H9 (cell line): Measurements from ENCODE around the gene TLK2. TPM values are rescaled to one million over a fixed set of nuclear protein-coding genes. Genes with fewer than 3 reads are reported as not detected.

Experiments used
- DNase-seq: peaks from one replicate; pipeline ENCODE4 v3.0.0-alpha.2; 2017
- H2AFZ ChIP-seq: one replicate; pipeline ENCODE4 v1.6.1; 2013; ENCODE audit warnings: mild to moderate bottlenecking, low read length, control low read depth, moderate library complexity
- H2AK5ac ChIP-seq: 2 replicates; pipeline ENCODE4 v1.6.1; 2013; ENCODE audit warnings: low read length, control low read depth, mixed read lengths; ENCODE audit not compliant: insufficient read length
- H2BK120ac ChIP-seq: one replicate; pipeline ENCODE4 v1.6.1; 2013; ENCODE audit warnings: low read depth, mild to moderate bottlenecking, low read length, control low read depth, inconsistent platforms; ENCODE audit not compliant: poor library complexity, severe bottlenecking
- H2BK12ac ChIP-seq: 2 replicates; pipeline ENCODE4 v1.6.1; 2013; ENCODE audit warnings: low read length, control low read depth, mixed read lengths, low read depth; ENCODE audit not compliant: insufficient read length
- H2BK15ac ChIP-seq: 2 replicates; pipeline ENCODE4 v1.6.1; 2013; ENCODE audit warnings: low read depth, low read length, control low read depth
- H2BK20ac ChIP-seq: one replicate; pipeline ENCODE4 v1.6.1; 2013; ENCODE audit warnings: low read depth, mild to moderate bottlenecking, low read length, control low read depth, inconsistent platforms; ENCODE audit not compliant: poor library complexity, severe bottlenecking
- H2BK5ac ChIP-seq: 2 replicates; pipeline ENCODE4 v1.6.1; 2013; ENCODE audit warnings: low read length, control low read depth, mixed read lengths; ENCODE audit not compliant: insufficient read length
- H3K14ac ChIP-seq: 2 replicates; pipeline ENCODE4 v1.6.1; 2013; ENCODE audit warnings: low read length, control low read depth; ENCODE audit not compliant: insufficient read depth
- H3K18ac ChIP-seq: 2 replicates; pipeline ENCODE4 v1.6.1; 2013; ENCODE audit warnings: low read depth, mild to moderate bottlenecking, mixed read lengths, low read length, control low read depth; ENCODE audit not compliant: insufficient read length
- H3K23ac ChIP-seq: 2 replicates; pipeline ENCODE4 v1.6.1; 2013; ENCODE audit warnings: low read length, control low read depth, mixed read lengths, low read depth; ENCODE audit not compliant: insufficient read length
- H3K23me2 ChIP-seq: 2 replicates; pipeline ENCODE4 v1.6.1; 2013; ENCODE audit warnings: low read depth, mild to moderate bottlenecking, mixed read lengths, low read length, control low read depth; ENCODE audit not compliant: insufficient read length, poor library complexity, severe bottlenecking
- H3K27ac ChIP-seq: 2 replicates; pipeline ENCODE4 v1.5.1; 2013; ENCODE audit warnings: low read length, control low read depth, mixed read lengths, low read depth; ENCODE audit not compliant: insufficient read length
- H3K27me3 ChIP-seq: 2 replicates; pipeline ENCODE4 v1.6.1; 2013; ENCODE audit warnings: low read length, control low read depth, inconsistent platforms; ENCODE audit not compliant: insufficient read depth
- H3K4ac ChIP-seq: 2 replicates; pipeline ENCODE4 v1.6.1; 2013; ENCODE audit warnings: low read depth, mild to moderate bottlenecking, control low read depth, inconsistent platforms, low read length, moderate library complexity
- H3K4me1 ChIP-seq: 2 replicates; pipeline ENCODE4 v1.6.1; 2013; ENCODE audit warnings: low read length, control low read depth, inconsistent platforms; ENCODE audit not compliant: insufficient read depth
- H3K4me2 ChIP-seq: 2 replicates; pipeline ENCODE4 v1.6.1; 2013; ENCODE audit warnings: low read length, control low read depth, mixed read lengths; ENCODE audit not compliant: insufficient read length, insufficient read depth
- H3K56ac ChIP-seq: 2 replicates; pipeline ENCODE4 v1.6.1; 2013; ENCODE audit warnings: low read depth, mild to moderate bottlenecking, mixed read lengths, low read length, control low read depth; ENCODE audit not compliant: insufficient read length
- H3K79me1 ChIP-seq: 2 replicates; pipeline ENCODE4 v1.6.1; 2013; ENCODE audit warnings: low read depth, mild to moderate bottlenecking, moderate library complexity, low read length, control low read depth, inconsistent platforms; ENCODE audit not compliant: insufficient read depth, poor library complexity, severe bottlenecking
- H3K79me2 ChIP-seq: 2 replicates; pipeline ENCODE4 v1.6.1; 2013; ENCODE audit warnings: low read length, control low read depth, inconsistent platforms; ENCODE audit not compliant: insufficient read depth
- H3K9ac ChIP-seq: 2 replicates; pipeline ENCODE4 v1.6.1; 2013; ENCODE audit warnings: low read length, control low read depth, mixed read lengths; ENCODE audit not compliant: insufficient read length; ENCODE audit errors: extremely low read depth
- H3K9me3 ChIP-seq: one replicate; pipeline ENCODE4 v1.6.1; 2013; ENCODE audit warnings: low read depth, low read length, inconsistent platforms; ENCODE audit not compliant: control insufficient read depth
- H3T11ph ChIP-seq: one replicate; pipeline ENCODE4 v1.6.1; 2013; ENCODE audit warnings: mild to moderate bottlenecking, low read length, control low read depth, inconsistent platforms
- H4K20me1 ChIP-seq: one replicate; pipeline ENCODE4 v1.6.1; 2013; ENCODE audit not compliant: control insufficient read depth, insufficient read length, insufficient read depth
- H4K5ac ChIP-seq: 2 replicates; pipeline ENCODE4 v1.6.1; 2013; ENCODE audit warnings: low read depth, mild to moderate bottlenecking, mixed read lengths, low read length, control low read depth; ENCODE audit not compliant: insufficient read length
- H4K8ac ChIP-seq: replicated peaks from 2 replicates; pipeline ENCODE4 v1.6.1; 2013; ENCODE audit warnings: low read length, control low read depth, mixed read lengths, low read depth; ENCODE audit not compliant: insufficient read length
- H4K91ac ChIP-seq: 2 replicates; pipeline ENCODE4 v1.6.1; 2013; ENCODE audit warnings: low read depth, mild to moderate bottlenecking, moderate library complexity, mixed read lengths, low read length, control low read depth; ENCODE audit not compliant: insufficient read length
- H3K27ac Mint-ChIP-seq, 3 experiments: 2 replicates in 2 of 3; 3 replicates in 1 of 3; pipeline ENCODE4 v1.8.0; 2020 to 2021; ENCODE audit warnings: mixed read lengths in 3 of 3, mild to moderate bottlenecking in 1 of 3, moderate library complexity in 1 of 3
- H3K27me3 Mint-ChIP-seq: 2 replicates; pipeline ENCODE4 v1.8.0; 2021; ENCODE audit warnings: low read depth, mild to moderate bottlenecking, moderate library complexity, mixed read lengths
- H3K36me3 Mint-ChIP-seq, 3 experiments: 2 replicates in 2 of 3; 3 replicates in 1 of 3; pipeline ENCODE4 v1.8.0; 2020 to 2021; ENCODE audit warnings: low read depth in 3 of 3, mixed read lengths in 3 of 3; ENCODE audit not compliant: insufficient read depth in 1 of 3
- H3K4me1 Mint-ChIP-seq, 2 experiments: 2 replicates each; pipeline ENCODE4 v1.8.0; 2020; ENCODE audit warnings: mixed read lengths in 2 of 2
- H3K4me3 Mint-ChIP-seq, 2 experiments: 2 replicates in 1 of 2; 3 replicates in 1 of 2; pipeline ENCODE4 v1.8.0; 2020 to 2021; ENCODE audit warnings: mild to moderate bottlenecking in 2 of 2, mixed read lengths in 2 of 2, moderate library complexity in 1 of 2
- H3K9me3 Mint-ChIP-seq, 2 experiments: 2 replicates in 1 of 2; 3 replicates in 1 of 2; pipeline ENCODE4 v1.8.0; 2020; ENCODE audit warnings: mild to moderate bottlenecking in 2 of 2, mixed read lengths in 2 of 2, moderate library complexity in 1 of 2
- WGBS: extraction: QIAGEN DNeasy Blood & Tissue Kit; methylation state at CpG from one replicate; pipeline ENCODE4 v1.1.7; 2013; ENCODE audit warnings: missing lambda C conversion rate, low lambda C conversion rate, mixed read lengths; ENCODE audit not compliant: insufficient read length; ENCODE audit errors: extremely low coverage; 5-methylcytosine and 5-hydroxymethylcytosine counted together
- total RNA-seq: library from RNA; stranded (reverse); gene quantifications from 2 replicates; pipeline ENCODE4 v1.2.1, GENCODE V29; 2021
- TF ChIP-seq, protein P1 (sequence below): fragments of 200-600 bp; sonication (generic); conservative IDR thresholded peaks from 3 replicates; pipeline ENCODE4 v1.8.0; 2021; ENCODE audit warnings: antibody characterized with exemption, mild to moderate bottlenecking

Gene TLK2
- total RNA-seq, 1 experiment from 2014 or later, result 63.7 TPM

- H3K18ac ChIP-seq, result no peak overlapping the region
- H3K79me2 ChIP-seq, result no peaks in the 10 kb centered on the region
- no peak overlapping the region for H4K91ac ChIP-seq
- no peaks in the 10 kb centered on the region for H3K9me3 ChIP-seq
- H2BK12ac ChIP-seq, result no peak overlapping the region
- no peak overlapping the region for H3K4ac ChIP-seq
- TF ChIP-seq, protein P1, sequence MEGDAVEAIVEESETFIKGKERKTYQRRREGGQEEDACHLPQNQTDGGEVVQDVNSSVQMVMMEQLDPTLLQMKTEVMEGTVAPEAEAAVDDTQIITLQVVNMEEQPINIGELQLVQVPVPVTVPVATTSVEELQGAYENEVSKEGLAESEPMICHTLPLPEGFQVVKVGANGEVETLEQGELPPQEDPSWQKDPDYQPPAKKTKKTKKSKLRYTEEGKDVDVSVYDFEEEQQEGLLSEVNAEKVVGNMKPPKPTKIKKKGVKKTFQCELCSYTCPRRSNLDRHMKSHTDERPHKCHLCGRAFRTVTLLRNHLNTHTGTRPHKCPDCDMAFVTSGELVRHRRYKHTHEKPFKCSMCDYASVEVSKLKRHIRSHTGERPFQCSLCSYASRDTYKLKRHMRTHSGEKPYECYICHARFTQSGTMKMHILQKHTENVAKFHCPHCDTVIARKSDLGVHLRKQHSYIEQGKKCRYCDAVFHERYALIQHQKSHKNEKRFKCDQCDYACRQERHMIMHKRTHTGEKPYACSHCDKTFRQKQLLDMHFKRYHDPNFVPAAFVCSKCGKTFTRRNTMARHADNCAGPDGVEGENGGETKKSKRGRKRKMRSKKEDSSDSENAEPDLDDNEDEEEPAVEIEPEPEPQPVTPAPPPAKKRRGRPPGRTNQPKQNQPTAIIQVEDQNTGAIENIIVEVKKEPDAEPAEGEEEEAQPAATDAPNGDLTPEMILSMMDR, result no peak
- H3K4me1 ChIP-seq, result no peaks in the 10 kb centered on the region
- no peak overlapping the region for H2AK5ac ChIP-seq
- no peak overlapping the region for H3K9ac ChIP-seq
- H4K20me1 ChIP-seq, result no peaks in the 10 kb centered on the region
- H4K8ac ChIP-seq, result no peak overlapping the region
- no peak overlapping the region for H2BK20ac ChIP-seq
- H3K56ac ChIP-seq, result no peak overlapping the region
- no peaks in the 10 kb centered on the region for H3K23me2 ChIP-seq
- WGBS, result no CpG with 5 or more reads among the region's 5 CpGs
- peaks cover 4 to 60% (median 47%) of the 10 kb centered on the region in 3 experiments; a peak in 6 of 7 replicates for H3K36me3 Mint-ChIP-seq
- no peak for DNase-seq
- no peak overlapping the region for H3T11ph ChIP-seq
- no peaks in the 10 kb centered on the region for H3K27me3 Mint-ChIP-seq
- H3K27me3 ChIP-seq, result no peaks in the 10 kb centered on the region
- no peak overlapping the region for H2BK5ac ChIP-seq
- H3K4me1 Mint-ChIP-seq, result no peaks in the 10 kb centered on the region
- H2AFZ ChIP-seq, result no peak overlapping the region
- no peak overlapping the region for H3K4me2 ChIP-seq
- H3K27ac ChIP-seq, result no peak overlapping the region
- no peak overlapping the region for H3K14ac ChIP-seq
- no peak overlapping the region for H3K23ac ChIP-seq
- no peak overlapping the region for H3K4me3 Mint-ChIP-seq
- no peak overlapping the region for H2BK15ac ChIP-seq
- H2BK120ac ChIP-seq, result no peak overlapping the region
- no peaks in the 10 kb centered on the region for H3K79me1 ChIP-seq
- no peak overlapping the region for H4K5ac ChIP-seq
- no peak overlapping the region for H3K27ac Mint-ChIP-seq
- no peaks in the 10 kb centered on the region for H3K9me3 Mint-ChIP-seq
Measured at GRCh38 chr17:62572488-62572887, 93.9 kb downstream of the TLK2 start.
